Measurements from ENCODE around the gene ARHGAP15. TPM values are rescaled to one million over a fixed set of nuclear protein-coding genes. Genes with fewer than 3 reads are reported as not detected.

Gene ARHGAP15
- total and polyA plus RNA-seq, 10 donors = 55.8 to 219 (median 130) TPM

DNA sequence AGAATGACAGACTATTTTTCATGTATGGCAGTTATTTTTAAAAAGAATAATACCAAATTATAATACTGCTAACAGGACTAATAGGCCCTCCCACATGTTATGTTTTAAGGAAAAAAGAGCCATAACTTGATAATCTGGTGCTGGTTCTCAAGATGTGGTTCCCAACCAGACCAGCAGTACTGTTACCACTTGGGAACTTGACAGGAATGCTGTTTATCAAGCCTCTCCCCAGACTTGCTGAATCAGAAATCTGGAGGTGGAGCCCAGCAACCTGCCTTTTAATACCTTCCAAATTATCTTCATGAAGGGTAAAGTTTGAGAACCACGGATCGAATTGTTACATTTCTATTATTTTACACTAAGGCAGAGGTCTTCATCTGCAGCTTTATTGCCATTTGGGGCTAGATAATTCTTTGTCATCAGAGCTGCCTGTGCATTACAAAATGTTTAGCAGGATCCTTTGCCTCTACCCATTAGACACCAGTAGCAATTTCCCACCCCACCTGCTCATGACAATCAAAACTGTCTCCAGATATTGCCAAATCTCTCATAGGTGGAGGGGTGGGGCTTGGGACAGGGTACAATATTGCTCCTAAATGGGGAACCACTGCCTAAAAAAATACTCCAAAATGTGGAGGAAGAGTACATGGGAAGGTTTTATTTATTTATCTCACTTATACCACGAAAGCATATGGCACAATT, 629.6 kb downstream of the ARHGAP15 start:
- DNase-seq = no peak
- 88 to 98% (median 93%) methylated on average over 3 of the region's 3 CpGs for WGBS, 5 donors
- H3K4me3 ChIP-seq = no peak overlapping the region

DNA sequence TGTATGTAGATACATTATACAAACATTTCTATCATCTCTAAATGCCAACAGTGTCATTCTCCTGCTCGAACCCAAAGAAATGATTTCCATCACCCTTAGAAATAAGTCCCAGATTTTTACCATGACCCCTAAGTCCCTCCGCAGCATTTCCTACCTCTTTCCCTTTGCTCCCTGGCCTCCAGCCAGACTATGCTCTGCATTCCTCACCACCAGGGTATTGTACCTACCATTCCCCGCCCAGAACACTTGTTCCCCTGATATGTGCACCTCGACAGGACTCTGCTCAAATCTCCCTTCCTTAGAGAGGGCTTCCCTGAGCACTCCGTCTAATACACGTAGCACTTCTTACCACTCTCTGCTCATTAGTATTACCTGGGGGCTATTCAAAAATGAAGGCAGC, 630.2 kb downstream of the ARHGAP15 start:
- Histone ChIP-seq H3K4me3 (no peak overlapping the region), H3K4me1 (no peaks in the 10 kb centered on the region), H3K9me3 (no peaks in the 10 kb centered on the region), H3K36me3 (peaks cover 0 to 5% (median 0%) of the 10 kb centered on the region in 6 donors), H3K27me3 (replicated peaks in 1 of 7) (no peaks in the 10 kb centered on the region), H3K27ac (no peak overlapping the region)
- DNase-seq = no peak
- 87 to 94% (median 92%) methylated on average over 6 of the region's 6 CpGs for WGBS, 5 donors
- intact Hi-C loops (cut with DNase I; ENCODE audit: low total_unique reads) = no loop called here
- TF ChIP-seq POLR2A (IDR thresholded peaks at IDR 0.05) = no peak
- TF ChIP-seq, protein P1, sequence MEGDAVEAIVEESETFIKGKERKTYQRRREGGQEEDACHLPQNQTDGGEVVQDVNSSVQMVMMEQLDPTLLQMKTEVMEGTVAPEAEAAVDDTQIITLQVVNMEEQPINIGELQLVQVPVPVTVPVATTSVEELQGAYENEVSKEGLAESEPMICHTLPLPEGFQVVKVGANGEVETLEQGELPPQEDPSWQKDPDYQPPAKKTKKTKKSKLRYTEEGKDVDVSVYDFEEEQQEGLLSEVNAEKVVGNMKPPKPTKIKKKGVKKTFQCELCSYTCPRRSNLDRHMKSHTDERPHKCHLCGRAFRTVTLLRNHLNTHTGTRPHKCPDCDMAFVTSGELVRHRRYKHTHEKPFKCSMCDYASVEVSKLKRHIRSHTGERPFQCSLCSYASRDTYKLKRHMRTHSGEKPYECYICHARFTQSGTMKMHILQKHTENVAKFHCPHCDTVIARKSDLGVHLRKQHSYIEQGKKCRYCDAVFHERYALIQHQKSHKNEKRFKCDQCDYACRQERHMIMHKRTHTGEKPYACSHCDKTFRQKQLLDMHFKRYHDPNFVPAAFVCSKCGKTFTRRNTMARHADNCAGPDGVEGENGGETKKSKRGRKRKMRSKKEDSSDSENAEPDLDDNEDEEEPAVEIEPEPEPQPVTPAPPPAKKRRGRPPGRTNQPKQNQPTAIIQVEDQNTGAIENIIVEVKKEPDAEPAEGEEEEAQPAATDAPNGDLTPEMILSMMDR (IDR thresholded peaks at IDR 0.05 in 8 of 11, conservative IDR thresholded peaks at IDR 0.05 in 3 of 11) = no peak
- no peak for TF ChIP-seq POLR2AphosphoS5 (IDR thresholded peaks at IDR 0.05)

More for the DNA sequence above, 629.6 kb downstream of the ARHGAP15 start:
- intact Hi-C loops (cut with DNase I; ENCODE audit: low total_unique reads) = no loop called here
- Histone ChIP-seq H3K36me3 (peaks cover 0 to 7% (median 0%) of the 10 kb centered on the region in 6 donors), H3K27ac (no peak overlapping the region), H3K4me1 (no peaks in the 10 kb centered on the region), H3K27me3 (replicated peaks in 1 of 7) (no peaks in the 10 kb centered on the region), H3K9me3 (no peaks in the 10 kb centered on the region)
- TF ChIP-seq, protein P1 (IDR thresholded peaks at IDR 0.05 in 8 of 11, conservative IDR thresholded peaks at IDR 0.05 in 3 of 11) = no peak
- TF ChIP-seq POLR2A (IDR thresholded peaks at IDR 0.05) (no peak), POLR2AphosphoS5 (IDR thresholded peaks at IDR 0.05) (no peak)

DNA sequence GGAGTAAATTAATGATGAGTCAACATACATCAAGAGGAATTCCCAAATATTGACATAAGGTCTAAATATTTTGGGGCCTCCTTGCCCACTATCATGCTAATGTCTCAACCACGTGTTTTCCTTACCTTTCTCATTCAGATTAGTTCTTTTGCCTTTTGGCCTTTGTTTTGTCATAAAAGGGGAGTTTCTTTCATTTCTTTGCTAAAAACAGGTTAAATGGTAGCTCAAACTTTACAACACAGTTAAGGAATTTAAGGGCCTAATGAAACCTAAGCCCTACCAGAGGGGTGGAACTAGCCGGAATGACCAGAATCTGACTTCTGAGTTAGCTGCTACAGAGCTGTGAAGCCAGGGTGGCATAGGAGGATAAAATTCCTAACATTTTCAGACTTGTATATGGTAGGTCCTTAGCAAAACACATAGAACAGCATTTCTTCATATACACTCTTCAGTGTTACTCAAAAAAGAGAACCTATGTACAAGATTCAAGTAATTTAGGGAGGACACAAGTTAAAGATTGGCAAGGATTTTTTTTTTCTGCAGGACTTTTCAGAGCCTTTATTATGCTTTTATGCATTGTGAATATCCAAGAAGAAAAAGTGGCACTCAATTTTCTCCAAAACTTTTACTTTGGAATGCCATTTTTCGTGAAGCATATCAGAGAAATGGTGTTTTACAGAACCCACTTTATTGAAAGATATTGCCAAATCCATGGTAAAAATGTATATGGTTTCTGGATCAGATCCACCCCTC, 633.1 kb downstream of the ARHGAP15 start:
- Histone ChIP-seq H3K36me3 (peaks cover 0 to 18% (median 0%) of the 10 kb centered on the region in 6 donors), H3K27me3 (replicated peaks in 1 of 7) (no peaks in the 10 kb centered on the region), H3K27ac (no peak overlapping the region), H3K9me3 (no peaks in the 10 kb centered on the region), H3K4me3 (no peak overlapping the region), H3K4me1 (no peaks in the 10 kb centered on the region)
- 90 to 99% (median 93%) methylated on average over 3 of the region's 3 CpGs for WGBS, 5 donors
- no peak for DNase-seq
- TF ChIP-seq POLR2AphosphoS5 (IDR thresholded peaks at IDR 0.05) = no peak
- TF ChIP-seq, protein P1 (IDR thresholded peaks at IDR 0.05 in 8 of 11, conservative IDR thresholded peaks at IDR 0.05 in 3 of 11) = no peak
- TF ChIP-seq POLR2A (IDR thresholded peaks at IDR 0.05) = no peak
- intact Hi-C loops (cut with DNase I; ENCODE audit: low total_unique reads) = no loop called here

DNA sequence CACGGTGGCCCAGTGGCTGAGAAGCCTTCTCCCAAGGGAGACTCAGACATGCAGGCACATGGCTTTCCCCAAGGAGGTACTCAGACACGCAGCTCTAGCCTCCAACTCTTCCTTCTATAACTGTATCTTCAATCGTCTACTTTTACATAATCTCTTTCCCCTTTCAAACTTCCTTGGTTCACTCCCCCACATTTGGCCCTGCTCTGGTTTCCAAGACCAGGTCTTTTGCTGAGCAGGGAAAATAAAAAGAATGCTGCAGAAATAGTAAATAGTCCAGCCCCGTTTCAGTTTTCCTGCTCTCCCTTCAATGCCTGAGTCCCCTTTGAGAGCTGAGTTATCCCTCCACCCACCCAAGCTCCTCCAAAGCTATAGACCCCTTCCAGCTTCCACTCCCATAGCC, 635.0 kb downstream of the ARHGAP15 start:
- no peak overlapping the region for H3K4me3 ChIP-seq
- intact Hi-C loops (cut with DNase I; ENCODE audit: low total_unique reads) = no loop called here
- no peaks in the 10 kb centered on the region for H3K9me3 ChIP-seq
- no peaks in the 10 kb centered on the region for H3K4me1 ChIP-seq
- H3K36me3 ChIP-seq = peaks cover 0 to 37% (median 14%) of the 10 kb centered on the region in 6 donors
- TF ChIP-seq, protein P1 (IDR thresholded peaks at IDR 0.05 in 8 of 11, conservative IDR thresholded peaks at IDR 0.05 in 3 of 11) = no peak
- TF ChIP-seq POLR2A (IDR thresholded peaks at IDR 0.05) = no peak
- no peak for TF ChIP-seq POLR2AphosphoS5 (IDR thresholded peaks at IDR 0.05)
- no peak for DNase-seq
- WGBS, 5 donors = 57 to 68% (median 64%) methylated on average over 4 of the region's 4 CpGs
- H3K27me3 ChIP-seq (replicated peaks in 1 of 7) = no peaks in the 10 kb centered on the region
- H3K27ac ChIP-seq = no peak overlapping the region

Measured in spleen (tissue), 11 donors.